CD4-positive, alpha-beta T cell treated with Interleukin-4 for 1 hour (primary cell): Measurements from ENCODE around the gene KRR1.
"Not testable (repeated sequence)": the region's sequence is repeated elsewhere in the genome, so short reads cannot be mapped to it uniquely, and the experiment has no call there.

Experiments used
- DNase-seq, 2 donors: peaks; one replicate each; pipeline ENCODE4 v3.0.0-alpha.2; 2020 to 2022

KRR1 gene

GRCh38 chr12:75474116-75474515 is 37.3 kb downstream of the KRR1 start:
- no peak for DNase-seq

DNA sequence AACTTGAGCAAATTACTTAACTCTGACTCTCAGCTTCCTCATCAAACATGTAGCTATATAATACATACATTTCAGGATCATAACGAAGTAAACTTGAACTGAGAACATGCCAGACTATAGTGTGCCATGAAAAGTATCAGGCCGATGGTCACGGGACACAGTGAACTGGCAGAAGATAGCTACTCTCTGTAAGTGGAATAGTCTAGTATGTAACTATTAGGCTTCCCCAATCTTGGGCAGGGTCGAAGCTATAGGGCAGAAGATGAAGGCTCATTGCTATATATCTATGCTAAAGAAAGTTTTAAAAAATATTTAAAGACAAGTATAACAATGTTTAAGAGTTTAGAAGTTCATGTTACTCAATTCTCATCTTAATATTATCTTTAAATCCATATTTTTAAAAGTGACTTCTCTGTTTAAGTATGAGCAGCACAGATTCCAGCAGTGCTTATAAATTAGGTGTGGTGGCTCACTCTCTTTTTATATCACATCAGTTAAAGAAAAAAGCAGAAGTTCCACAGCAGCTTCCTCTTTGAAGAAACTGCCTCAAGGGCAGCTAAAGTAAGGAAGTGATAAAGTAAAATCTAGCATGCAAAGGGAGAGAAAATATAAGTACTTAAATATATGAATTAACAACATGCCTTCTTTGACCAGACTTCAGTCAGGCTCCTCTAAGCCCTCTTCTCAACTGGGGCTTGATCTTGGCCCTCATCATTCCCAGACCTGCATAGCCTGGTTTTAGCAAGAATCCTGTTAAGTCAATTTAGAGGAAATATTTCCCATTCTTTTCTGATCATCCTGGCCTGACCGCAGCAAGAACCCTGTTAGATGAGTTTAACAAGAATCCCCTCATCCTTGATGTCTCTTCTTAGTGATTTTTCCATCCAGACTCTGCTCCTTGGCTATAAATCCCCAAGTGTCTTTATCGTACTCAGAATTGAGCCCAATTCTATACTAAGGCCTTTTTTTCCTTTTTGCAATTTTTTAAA is 39.2 kb downstream of the KRR1 start:
- no peak for DNase-seq

GRCh38 chr12:75460204-75460603 is 51.2 kb downstream of the KRR1 start:
- DNase-seq = no peak

DNA sequence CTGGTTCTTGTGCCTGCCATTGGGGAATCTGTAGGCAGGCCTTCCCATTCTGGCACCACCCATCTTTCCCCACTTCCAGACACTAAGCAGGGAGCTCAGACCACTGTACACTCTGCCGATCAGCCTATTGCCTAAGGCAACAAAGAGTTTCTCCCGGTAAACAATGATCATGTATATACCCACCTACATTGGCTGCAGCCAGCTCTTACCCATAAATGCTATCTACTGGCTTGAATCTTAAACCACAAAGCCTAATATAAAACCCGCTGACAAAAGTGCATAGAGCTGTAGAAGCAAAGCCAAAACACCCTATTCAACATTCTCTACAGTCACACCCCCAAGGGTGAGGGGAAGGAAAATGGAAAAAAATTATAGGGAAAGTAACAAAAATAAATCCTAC is 51.7 kb downstream of the KRR1 start:
- DNase-seq = no peak

- not testable (repeated sequence) for DNase-seq
Observed at GRCh38 chr12:75457866-75458265, 53.5 kb downstream of the KRR1 start.

DNA sequence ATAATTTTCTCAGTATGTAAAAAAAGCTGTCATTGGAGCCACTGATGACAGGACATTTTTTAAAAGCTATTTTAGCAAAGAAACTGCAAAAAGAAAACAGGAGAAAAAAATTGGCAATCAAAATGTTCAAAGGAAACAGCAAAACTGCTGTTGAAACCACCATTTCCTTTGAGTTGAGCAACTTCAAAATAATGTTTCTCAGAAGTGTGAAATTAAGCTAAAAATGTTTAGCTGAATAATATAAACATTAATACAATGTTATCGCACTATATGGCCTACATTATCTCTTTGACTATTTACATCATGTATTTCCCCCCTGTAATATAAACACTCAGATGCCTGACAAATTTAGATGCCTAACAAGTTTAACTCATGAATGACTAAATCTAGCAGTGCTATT is 54.2 kb downstream of the KRR1 start:
- peak in 1 of 2 donors; percentile 46 for DNase-seq

DNA sequence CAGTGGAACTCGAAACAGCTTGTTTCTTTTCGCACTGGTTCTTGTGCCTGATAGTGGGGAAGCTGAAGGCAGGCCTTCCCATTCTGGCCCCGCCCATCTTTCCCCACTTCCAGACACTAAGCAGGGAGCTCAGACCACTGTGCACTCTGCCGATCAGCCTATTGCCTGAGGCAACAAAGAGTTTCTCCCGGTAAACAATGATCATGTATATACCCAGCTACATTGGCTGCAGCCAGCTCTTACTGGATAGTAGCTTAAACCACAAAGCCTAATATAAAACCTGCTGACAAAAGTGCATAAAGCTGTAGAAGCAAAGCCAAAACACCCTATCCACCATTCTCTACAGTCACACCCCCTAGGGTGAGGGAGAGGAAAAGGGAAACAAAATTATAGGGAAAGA is 55.6 kb downstream of the KRR1 start:
- no peak for DNase-seq

DNA sequence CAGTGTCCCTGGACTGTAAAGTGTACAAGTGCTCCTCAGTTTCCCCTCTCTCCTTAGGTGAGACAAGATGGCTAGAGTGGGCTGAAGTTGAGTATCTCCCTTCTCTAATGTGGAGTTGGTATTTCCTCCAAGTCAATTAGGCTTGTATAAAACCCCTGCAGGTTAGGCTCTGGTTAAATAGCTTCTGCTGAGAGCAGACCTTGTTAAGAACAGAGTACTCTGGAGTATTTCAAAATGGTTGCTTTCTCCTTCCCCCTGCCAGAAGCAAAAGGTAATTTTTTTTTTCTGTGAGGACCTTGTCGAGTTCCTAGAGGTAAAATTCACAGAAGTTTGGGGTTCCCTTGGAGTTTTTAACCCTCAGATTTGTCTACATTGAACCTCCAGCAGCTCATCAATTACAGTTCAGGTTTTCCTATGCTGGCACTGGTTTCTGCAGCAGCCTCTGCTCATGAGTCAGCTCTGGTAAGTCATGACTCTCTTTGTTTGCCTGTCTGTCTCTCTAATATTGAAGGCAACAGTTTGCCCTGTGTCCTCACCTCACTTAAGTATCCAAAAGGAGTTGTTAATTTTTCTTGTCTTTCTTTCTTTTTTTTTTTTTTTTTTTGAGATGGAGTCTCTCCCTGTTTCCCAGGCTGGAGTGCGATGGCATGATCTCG is 58.6 kb downstream of the KRR1 start:
- DNase-seq = no peak

GRCh38 chr12:75447691-75448393 is 63.6 kb downstream of the KRR1 start:
- DNase-seq = no peak

- no peak for DNase-seq
Observed at GRCh38 chr12:75446857-75447256, 64.6 kb downstream of the KRR1 start.

- not testable (repeated sequence) for DNase-seq
Observed at GRCh38 chr12:75445137-75445507, 66.3 kb downstream of the KRR1 start.

- DNase-seq = no peak
Observed at GRCh38 chr12:75444429-75445136, 66.8 kb downstream of the KRR1 start.

- DNase-seq = no peak
Observed at GRCh38 chr12:75443709-75444108, 67.7 kb downstream of the KRR1 start.

DNA sequence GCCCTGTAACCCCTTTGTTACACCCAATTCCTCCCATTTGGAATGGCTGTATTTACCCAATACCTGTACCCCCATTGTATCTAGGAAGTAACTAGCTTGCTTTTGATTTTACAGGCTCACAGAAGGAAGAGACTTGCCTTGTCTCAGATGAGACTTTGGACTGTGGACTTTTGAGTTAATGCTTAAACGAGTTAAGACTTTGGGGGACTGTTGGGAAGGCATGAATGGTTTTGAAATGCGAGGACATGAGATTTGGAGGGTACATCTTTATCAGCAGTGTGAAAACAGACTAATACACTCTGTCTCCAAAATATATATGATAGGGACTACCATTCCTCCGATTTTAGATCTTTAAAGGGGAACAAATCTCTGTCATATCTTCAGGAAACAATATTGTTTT is 69.0 kb downstream of the KRR1 start:
- not testable (repeated sequence) for DNase-seq

DNA sequence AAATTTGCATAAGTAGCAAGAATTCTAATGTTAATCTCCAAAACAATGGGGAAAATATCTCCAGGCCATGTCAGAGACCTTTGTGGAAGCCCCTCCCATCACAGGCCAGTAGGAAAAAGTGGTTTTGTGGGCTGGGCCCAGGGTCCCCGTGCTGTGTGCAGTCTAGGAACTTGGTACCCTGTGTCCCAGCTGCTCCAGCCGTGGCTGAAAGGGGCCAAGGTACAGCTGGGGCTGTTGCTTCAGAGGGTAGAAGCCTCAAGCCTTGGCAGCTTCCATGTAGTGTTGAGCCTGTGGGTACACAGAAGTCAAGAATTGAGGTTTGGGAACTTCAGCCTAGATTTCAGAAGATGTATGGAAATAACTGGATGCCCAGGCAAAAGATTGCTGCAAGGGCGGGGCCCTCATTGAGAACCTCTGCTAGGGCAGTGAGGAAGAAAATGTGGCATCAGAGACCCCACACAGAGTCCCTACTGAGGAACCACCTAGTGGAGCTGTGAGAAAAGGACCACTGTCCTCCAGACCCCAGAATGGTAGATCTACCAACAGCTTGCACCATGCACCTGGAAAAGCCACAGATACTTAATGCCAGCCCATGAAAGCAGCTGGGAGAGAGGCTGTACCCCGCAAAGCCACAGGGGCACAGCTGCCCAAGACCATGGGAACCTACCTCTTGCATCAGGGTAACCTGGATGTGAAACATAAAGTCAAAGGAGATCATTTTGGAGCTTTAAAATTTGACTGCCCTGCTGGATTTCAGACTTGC is 69.5 kb downstream of the KRR1 start:
- DNase-seq = not testable (repeated sequence)
